Measurements from ENCODE around the gene NHERF2. TPM values are rescaled to one million over a fixed set of nuclear protein-coding genes. Genes with fewer than 3 reads are reported as not detected.

Gene NHERF2
- 3.0 and 9.1 TPM in 2 replicates for total RNA-seq (ENCODE audit: low replicate concordance)

DNA sequence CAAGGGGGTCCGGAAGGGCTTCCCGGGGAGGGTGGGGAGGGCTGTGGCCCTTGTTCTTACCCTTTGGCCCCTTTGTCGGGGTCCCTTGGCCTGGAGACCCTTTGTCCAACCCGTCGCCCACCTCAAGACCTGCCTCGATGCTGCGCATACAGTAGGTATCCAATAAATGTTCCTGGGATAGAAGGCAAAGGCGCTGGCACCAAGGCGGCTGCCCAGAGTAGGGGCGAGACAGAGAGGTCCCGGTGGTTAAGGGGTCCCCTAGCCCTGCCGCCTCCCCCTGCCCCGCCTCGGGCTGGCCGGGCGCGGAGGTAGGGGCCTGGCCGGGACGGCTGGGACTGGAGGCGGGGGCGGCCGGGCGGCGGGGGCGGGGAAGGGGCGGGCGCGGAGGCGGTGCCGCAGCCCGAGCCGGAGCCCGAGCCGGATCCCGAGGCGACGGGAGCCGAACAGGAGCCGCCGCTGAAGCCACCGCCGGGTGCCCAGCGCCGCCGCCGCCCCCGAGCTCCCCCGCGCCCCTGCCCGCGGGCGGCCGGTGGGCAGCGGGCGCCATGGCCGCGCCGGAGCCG, at the start of gene NHERF2:
Gene NHERF2 (plus strand): TSS at position 442 of the 563 bp plus-strand sequence. CDS start 104 bp downstream, at position 546.
- peaks cover 10% of the 10 kb centered on the region for H3K4me1 ChIP-seq
- Mint-ChIP-seq H3K9me3 (no peaks in the 10 kb centered on the region), H3K4me3 (peak within 1 kb of the TSS; percentile 89), H3K27me3 (ENCODE audit: insufficient read depth, low read depth) (peaks cover 21% of the 10 kb centered on the region), H3K36me3 (no peaks in the 10 kb centered on the region), H3K27ac (peak within 1 kb of the TSS; percentile 37), H3K4me1 (peaks cover 18% of the 10 kb centered on the region)
- peak within 1 kb of the TSS; percentile 98 for H3K4me2 ChIP-seq
- no peaks in the 10 kb centered on the region for H3K9me3 ChIP-seq (ENCODE audit: low read depth)
- peak; percentile 74 for DNase-seq (ENCODE audit: low spot score)
- no peak within 1 kb of the TSS for H3K27ac ChIP-seq
- no peaks in the 10 kb centered on the region for H3K79me2 ChIP-seq (ENCODE audit: low read depth)
- H3K4me3 ChIP-seq: peak within 1 kb of the TSS; percentile 75
- TF ChIP-seq CTCF (IDR thresholded peaks at IDR 0.05) (no peak), EZH2phosphoT487 (IDR thresholded peaks at IDR 0.05) (no peak), EZH2 (IDR thresholded peaks at IDR 0.05) (no peak)
- H2AFZ ChIP-seq (replicated peaks): peak within 1 kb of the TSS; percentile 50
- H3K9ac ChIP-seq: no peak within 1 kb of the TSS
- no peaks in the 10 kb centered on the region for H3K36me3 ChIP-seq
- H3K27me3 ChIP-seq: peaks cover 70% of the 10 kb centered on the region
- H3F3A ChIP-seq (ENCODE audit: low read depth): peaks cover 13% of the 10 kb centered on the region
- H4K20me1 ChIP-seq (ENCODE audit: low read depth): peaks cover 5% of the 10 kb centered on the region

DNA sequence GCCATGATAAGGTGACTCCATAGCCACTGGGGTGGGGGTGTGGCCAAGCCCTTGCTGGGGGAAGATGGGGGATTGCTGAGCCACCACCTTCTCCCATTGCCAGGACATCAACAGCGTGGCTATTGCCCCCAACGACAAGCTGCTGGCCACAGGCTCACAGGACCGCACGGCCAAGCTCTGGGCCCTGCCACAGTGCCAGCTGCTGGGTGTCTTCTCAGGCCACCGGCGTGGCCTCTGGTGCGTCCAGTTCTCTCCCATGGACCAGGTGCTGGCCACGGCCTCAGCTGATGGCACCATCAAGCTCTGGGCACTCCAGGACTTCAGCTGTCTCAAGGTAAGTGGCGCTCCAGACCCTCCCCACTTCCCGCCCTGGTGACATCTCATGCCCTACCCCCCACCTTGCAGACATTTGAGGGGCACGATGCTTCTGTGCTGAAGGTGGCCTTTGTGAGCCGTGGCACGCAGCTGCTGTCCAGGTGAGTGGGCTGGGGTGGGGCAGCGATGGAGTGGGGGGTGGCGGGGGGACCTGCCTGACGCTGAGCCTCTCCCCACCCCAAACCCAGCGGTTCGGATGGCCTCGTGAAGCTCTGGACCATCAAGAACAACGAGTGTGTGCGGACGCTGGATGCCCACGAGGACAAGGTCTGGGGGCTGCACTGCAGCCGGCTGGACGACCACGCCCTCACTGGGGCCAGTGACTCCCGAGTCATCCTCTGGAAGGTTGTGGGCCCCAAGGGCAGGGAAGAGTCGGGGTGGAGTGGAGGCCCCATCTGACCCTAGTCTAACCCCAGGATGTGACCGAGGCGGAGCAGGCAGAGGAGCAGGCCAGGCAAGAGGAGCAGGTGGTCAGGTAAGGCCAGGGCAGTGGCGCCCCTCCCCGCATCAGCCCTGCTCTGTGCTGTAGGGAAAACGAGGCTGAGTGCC, 49.5 kb upstream of the NHERF2 start:
- DNase-seq (ENCODE audit: low spot score): no peak
- peaks cover 34% of the 10 kb centered on the region for H3K4me1 ChIP-seq
- peaks cover 16% of the 10 kb centered on the region for H3K79me2 ChIP-seq (ENCODE audit: low read depth)
- H3K36me3 ChIP-seq: no peaks in the 10 kb centered on the region
- H3K4me3 Mint-ChIP-seq: no peak overlapping the region
- no peaks in the 10 kb centered on the region for H3K9me3 Mint-ChIP-seq
- H3K4me2 ChIP-seq: no peak overlapping the region
- H3K9me3 ChIP-seq (ENCODE audit: low read depth): no peaks in the 10 kb centered on the region
- peaks cover 56% of the 10 kb centered on the region for H4K20me1 ChIP-seq (ENCODE audit: low read depth)
- H2AFZ ChIP-seq (replicated peaks): no peak overlapping the region
- H3K4me3 ChIP-seq: no peak overlapping the region
- H3K36me3 Mint-ChIP-seq: peaks cover 3% of the 10 kb centered on the region
- no peak overlapping the region for H3K27ac ChIP-seq
- peaks cover 16% of the 10 kb centered on the region for H3K27me3 Mint-ChIP-seq (ENCODE audit: insufficient read depth, low read depth)
- H3F3A ChIP-seq (ENCODE audit: low read depth): peaks cover 10% of the 10 kb centered on the region
- TF ChIP-seq CTCF (IDR thresholded peaks at IDR 0.05) (no peak), EZH2 (IDR thresholded peaks at IDR 0.05) (no peak), EZH2phosphoT487 (IDR thresholded peaks at IDR 0.05) (no peak)
- peaks cover 12% of the 10 kb centered on the region for H3K4me1 Mint-ChIP-seq
- H3K9ac ChIP-seq: no peak overlapping the region
- H3K27ac Mint-ChIP-seq: no peak overlapping the region
- H3K27me3 ChIP-seq: peaks cover 45% of the 10 kb centered on the region

- peaks cover 32% of the 10 kb centered on the region for H3K4me1 ChIP-seq
- H3F3A ChIP-seq (ENCODE audit: low read depth): peaks cover 16% of the 10 kb centered on the region
- no peak overlapping the region for H3K9ac ChIP-seq
- H3K4me3 Mint-ChIP-seq: no peak overlapping the region
- peaks cover 51% of the 10 kb centered on the region for H3K27me3 ChIP-seq
- no peak for DNase-seq (ENCODE audit: low spot score)
- H3K4me1 Mint-ChIP-seq: peaks cover 16% of the 10 kb centered on the region
- peaks cover 20% of the 10 kb centered on the region for H3K27me3 Mint-ChIP-seq (ENCODE audit: insufficient read depth, low read depth)
- H3K4me3 ChIP-seq: no peak overlapping the region
- TF ChIP-seq EZH2 (IDR thresholded peaks at IDR 0.05): no peak
- TF ChIP-seq EZH2phosphoT487 (IDR thresholded peaks at IDR 0.05): no peak
- TF ChIP-seq CTCF (IDR thresholded peaks at IDR 0.05): no peak
- peaks cover 10% of the 10 kb centered on the region for H3K79me2 ChIP-seq (ENCODE audit: low read depth)
- no peak overlapping the region for H2AFZ ChIP-seq (replicated peaks)
- no peaks in the 10 kb centered on the region for H3K36me3 ChIP-seq
- peaks cover 3% of the 10 kb centered on the region for H3K36me3 Mint-ChIP-seq
- H3K27ac ChIP-seq: no peak overlapping the region
- H3K9me3 Mint-ChIP-seq: no peaks in the 10 kb centered on the region
- H3K4me2 ChIP-seq: no peak overlapping the region
- no peaks in the 10 kb centered on the region for H3K9me3 ChIP-seq (ENCODE audit: low read depth)
- H4K20me1 ChIP-seq (ENCODE audit: low read depth): peaks cover 51% of the 10 kb centered on the region
- H3K27ac Mint-ChIP-seq: no peak overlapping the region
Measured at GRCh38 chr16:1977875-1978268, 48.8 kb upstream of the NHERF2 start.
